HCT116 (cell line): ENCODE data around the gene CD44. TPM values are rescaled to one million over a fixed set of nuclear protein-coding genes. Genes with fewer than 3 reads are reported as not detected.

Experiments
- ATAC-seq: fragments of 200-7000 bp; cut with Tn5 transposase; 2 replicates; pipeline ENCODE4 v1.9.1; 2020; ENCODE audit warnings: mild to moderate bottlenecking, moderate library complexity
- BruUV-seq: library from RNA; stranded (reverse); fragments of 400-500 nt; replicated peaks from 2 replicates; lab custom pipeline; 2021; lab: Mats Ljungman, UMichigan
- CTCF ChIA-PET: fragments of 300-600 bp; sonication (Branson Sonifier 250); formaldehyde crosslinking; loops from one replicate; lab custom pipeline; 2021; ENCODE audit warnings: antibody characterized with exemption; lab: Charles Lee
- POLR2A ChIA-PET: fragments of 300-600, 350-600 bp; sonication (Branson Sonifier 250); formaldehyde crosslinking; loops from one replicate; lab custom pipeline; 2021; ENCODE audit warnings: antibody characterized with exemption; lab: Charles Lee
- RAD21 ChIA-PET, 2 experiments: fragments of 300-600 bp; sonication (Branson Sonifier 250); formaldehyde crosslinking; loops; one replicate each; lab custom pipeline; 2023; ENCODE audit warnings: low total read pairs in 2 of 2; ENCODE audit not compliant: uncharacterized antibody in 2 of 2, unreplicated experiment in 2 of 2, low non-redundant PET in 1 of 2; lab: Charles Lee
- DNase-seq: peaks from one replicate; pipeline ENCODE4 v3.0.0-alpha.2; 2010; ENCODE audit warnings: low read depth, low spot score
- H2AFZ ChIP-seq: fragments of 200-600 bp; shearing (Covaris generic), sonication (generic); 2 replicates; pipeline ENCODE4 v1.6.1; 2017; ENCODE audit warnings: low read depth, mixed run types, mixed read lengths, antibody characterized with exemption, low read length; ENCODE audit not compliant: poor library complexity, severe bottlenecking
- H3K27ac ChIP-seq: 2 replicates; pipeline ENCODE4 v1.5.1; 2012; ENCODE audit warnings: low read depth, low read length
- H3K27me3 ChIP-seq: fragments of 200-600 bp; sonication (generic); 2 replicates; pipeline ENCODE4 v1.6.1; 2016; ENCODE audit warnings: mixed run types, low read length, mixed read lengths; ENCODE audit not compliant: insufficient read depth
- H3K36me3 ChIP-seq, 2 experiments: fragments of 200-500 bp in 1 of 2; fragments of 200-600 bp in 1 of 2; sonication (Bioruptor generic) in 1 of 2; sonication (generic) in 1 of 2; 2 replicates each; pipeline versions ENCODE4 v1.5.1 to v1.6.1; 2014 to 2016; ENCODE audit warnings: low read length in 2 of 2, inconsistent platforms in 1 of 2, mixed read lengths in 1 of 2, mixed run types in 1 of 2; ENCODE audit not compliant: insufficient read depth in 2 of 2, control insufficient read depth in 1 of 2
- H3K4me1 ChIP-seq, 2 experiments: fragments of 200-600 bp in 1 of 2; sonication (generic) in 1 of 2; 2 replicates each; pipeline versions ENCODE4 v1.5.1 to v1.6.1; 2012 to 2017; ENCODE audit warnings: low read length in 2 of 2, inconsistent platforms in 1 of 2, mild to moderate bottlenecking in 1 of 2, mixed read lengths in 1 of 2, mixed run types in 1 of 2, moderate library complexity in 1 of 2; ENCODE audit not compliant: insufficient read depth in 2 of 2, control insufficient read depth in 1 of 2
- H3K4me2 ChIP-seq: fragments of 200-600 bp; sonication (generic); 2 replicates; pipeline ENCODE4 v1.6.1; 2017; ENCODE audit warnings: mixed run types, low read length, mixed read lengths
- H3K4me3 ChIP-seq, 2 experiments: fragments of 200-600 bp in 1 of 2; sonication (generic) in 1 of 2; replicated peaks in 1 of 2; 2 replicates each; pipeline ENCODE4 v1.5.1; 2011 to 2016; ENCODE audit warnings: low read length in 2 of 2, control low read depth in 1 of 2, low read depth in 1 of 2, mild to moderate bottlenecking in 1 of 2, mixed read lengths in 1 of 2, mixed run types in 1 of 2
- H3K79me2 ChIP-seq: fragments of 200-600 bp; sonication (generic); 2 replicates; pipeline ENCODE4 v1.6.1; 2017; ENCODE audit warnings: mild to moderate bottlenecking, mixed run types, low read length, moderate library complexity, mixed read lengths; ENCODE audit not compliant: insufficient read depth
- H3K9ac ChIP-seq: fragments of 200-600 bp; sonication (generic); 2 replicates; pipeline ENCODE4 v1.6.1; 2016; ENCODE audit warnings: low read length, mixed read lengths
- H3K9me2 ChIP-seq: fragments of 200-600 bp; sonication (generic), shearing (Covaris generic); 2 replicates; pipeline ENCODE4 v1.6.1; 2017; ENCODE audit warnings: mixed run types, mild to moderate bottlenecking, moderate library complexity; ENCODE audit not compliant: insufficient read depth
- H3K9me3 ChIP-seq, 2 experiments: fragments of 200-500 bp in 1 of 2; fragments of 200-600 bp in 1 of 2; sonication (Bioruptor generic) in 1 of 2; sonication (generic) in 1 of 2; 2 replicates each; pipeline ENCODE4 v1.6.1; 2014 to 2017; ENCODE audit warnings: low read length in 2 of 2, mixed read lengths in 2 of 2, inconsistent platforms in 1 of 2, low read depth in 1 of 2, mild to moderate bottlenecking in 1 of 2, mixed run types in 1 of 2, moderate library complexity in 1 of 2; ENCODE audit not compliant: control insufficient read depth in 1 of 2, insufficient read depth in 1 of 2
- H4K20me1 ChIP-seq: fragments of 200-600 bp; sonication (generic), shearing (Covaris generic); 2 replicates; pipeline ENCODE4 v1.6.1; 2017; ENCODE audit warnings: mixed run types, mild to moderate bottlenecking, moderate library complexity; ENCODE audit not compliant: insufficient read depth
- CBX3 ChIP-seq: IDR thresholded peaks from 2 replicates; pipeline ENCODE4 v1.6.1; 2012; ENCODE audit warnings: low read depth
- EGR1 ChIP-seq: IDR thresholded peaks from 2 replicates; pipeline ENCODE4 v1.6.1; 2012; ENCODE audit warnings: low read depth
- ELF1 ChIP-seq: IDR thresholded peaks from 2 replicates; pipeline ENCODE4 v1.6.1; 2012; ENCODE audit warnings: low read depth, borderline replicate concordance
- EZH2phosphoT487 ChIP-seq: fragments of 200-600 bp; IDR thresholded peaks from 2 replicates; pipeline ENCODE4 v1.6.1; 2018; ENCODE audit warnings: antibody characterized with exemption, borderline replicate concordance
- FOSL1 ChIP-seq: IDR thresholded peaks from 2 replicates; pipeline ENCODE4 v1.6.1; 2012; ENCODE audit warnings: low read depth
- POLR2A ChIP-seq: IDR thresholded peaks from 2 replicates; pipeline ENCODE4 v1.7.0; 2011; ENCODE audit warnings: borderline replicate concordance; ENCODE audit not compliant: insufficient read depth, insufficient read length; ENCODE audit errors: extremely low read depth
- POLR2AphosphoS5 ChIP-seq: IDR thresholded peaks from 2 replicates; pipeline ENCODE4 v1.6.1; 2011; ENCODE audit warnings: mild to moderate bottlenecking, low read depth, low read length, moderate library complexity
- RAD21 ChIP-seq: IDR thresholded peaks from 2 replicates; pipeline ENCODE4 v1.6.1; 2012; ENCODE audit warnings: low read depth, mild to moderate bottlenecking
- SIN3A ChIP-seq: IDR thresholded peaks from 2 replicates; pipeline ENCODE4 v1.6.1; 2012; ENCODE audit warnings: low read depth
- SP1 ChIP-seq: IDR thresholded peaks from 2 replicates; pipeline ENCODE4 v1.6.1; 2012; ENCODE audit warnings: low read depth
- TCF7L2 ChIP-seq: IDR thresholded peaks from 2 replicates; pipeline ENCODE4 v1.7.0; 2011; ENCODE audit warnings: borderline replicate concordance, inconsistent platforms; ENCODE audit not compliant: insufficient read depth, insufficient read length; ENCODE audit errors: extremely low read depth
- ZFX ChIP-seq: fragments of 450-650 bp; IDR thresholded peaks from 2 replicates; pipeline ENCODE4 v1.6.1; 2017
- intact Hi-C: fragments of 100-400 bp; cut with micrococcal nuclease; formaldehyde crosslinking; loops from 2 replicates; pipeline ENCODE4 v1.10.0; 2022
- total RNA-seq: library from RNA; stranded (reverse); gene quantifications from one replicate; pipeline ENCODE4 v1.2.1, GENCODE V29; 2021; ENCODE audit not compliant: unreplicated experiment
- TF ChIP-seq, protein P1 (sequence below): IDR thresholded peaks from 2 replicates; pipeline ENCODE4 v1.6.1; 2012; ENCODE audit warnings: low read depth
- TF ChIP-seq, protein P2 (sequence below): IDR thresholded peaks from 2 replicates; pipeline ENCODE4 v1.6.1; 2012
- TF ChIP-seq, protein P3 (sequence below): IDR thresholded peaks from 2 replicates; pipeline ENCODE4 v1.6.1; 2011; ENCODE audit warnings: mild to moderate bottlenecking, low read length, moderate library complexity; ENCODE audit not compliant: insufficient replicate concordance; ENCODE audit errors: extremely low read depth

Gene CD44
- total RNA-seq, 1 experiment from 2014 or later: 742 TPM

DNA sequence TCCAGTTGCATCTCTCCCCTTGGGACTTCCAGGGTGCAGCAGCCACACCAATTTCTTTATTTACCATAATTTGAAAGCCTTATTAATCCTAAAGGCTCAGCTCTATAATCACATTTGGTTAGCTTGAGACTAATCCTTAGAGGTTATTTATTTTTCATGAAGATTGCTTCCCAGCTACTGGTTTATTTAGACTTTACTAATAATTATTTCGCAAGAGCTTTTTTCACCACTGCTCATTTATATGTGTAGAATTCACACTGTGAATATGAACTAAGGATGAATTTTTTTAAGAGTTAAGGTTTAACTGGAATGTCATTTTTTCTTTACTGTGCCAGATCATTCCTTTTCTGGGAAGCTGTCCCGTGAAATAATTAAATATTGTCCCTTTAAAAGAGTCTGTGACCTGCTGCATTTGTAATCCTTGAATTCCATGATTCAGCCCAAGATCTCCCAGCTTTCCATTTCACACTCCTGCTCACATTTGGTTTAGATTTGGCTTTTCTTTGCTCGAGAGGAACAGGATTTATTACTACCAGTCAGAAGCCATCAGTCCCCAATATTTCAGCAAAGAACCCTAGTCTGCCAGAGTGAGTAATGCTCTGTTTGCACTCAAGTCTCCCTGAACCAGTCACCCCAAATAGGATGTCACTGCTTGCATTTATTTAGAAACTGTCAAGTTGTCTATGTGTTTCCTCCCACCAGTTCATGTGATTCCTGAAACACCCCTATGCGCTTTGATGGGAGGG is 4.4 kb upstream of the CD44 start:
- Histone ChIP-seq H3K27ac (no peak overlapping the region), H3K4me1 (peaks cover 13 to 25% of the 10 kb centered on the region in 2 experiments), H4K20me1 (no peaks in the 10 kb centered on the region), H3K9me2 (no peaks in the 10 kb centered on the region), H3K27me3 (no peaks in the 10 kb centered on the region)
- no peak for DNase-seq
- intact Hi-C loops: loop anchor here (5.0 kb wide), 1 partner anchor 103 kb away; no protein-coding TSS in a partner anchor
- RAD21 ChIA-PET: no interaction called here
- CTCF ChIA-PET: interaction anchor here (0.6 kb wide), 1 partner anchor 11 kb away, joined by 3 read pairs; no protein-coding TSS in a partner anchor
- TF ChIP-seq RAD21 (no peak), CBX3 (no peak), POLR2A (no peak), SP1 (no peak), POLR2AphosphoS5 (no peak), EGR1 (no peak), TCF7L2 (no peak), ELF1 (no peak), SIN3A (no peak), FOSL1 (no peak), ZFX (no peak), EZH2phosphoT487 (no peak)
- TF ChIP-seq, protein P1, sequence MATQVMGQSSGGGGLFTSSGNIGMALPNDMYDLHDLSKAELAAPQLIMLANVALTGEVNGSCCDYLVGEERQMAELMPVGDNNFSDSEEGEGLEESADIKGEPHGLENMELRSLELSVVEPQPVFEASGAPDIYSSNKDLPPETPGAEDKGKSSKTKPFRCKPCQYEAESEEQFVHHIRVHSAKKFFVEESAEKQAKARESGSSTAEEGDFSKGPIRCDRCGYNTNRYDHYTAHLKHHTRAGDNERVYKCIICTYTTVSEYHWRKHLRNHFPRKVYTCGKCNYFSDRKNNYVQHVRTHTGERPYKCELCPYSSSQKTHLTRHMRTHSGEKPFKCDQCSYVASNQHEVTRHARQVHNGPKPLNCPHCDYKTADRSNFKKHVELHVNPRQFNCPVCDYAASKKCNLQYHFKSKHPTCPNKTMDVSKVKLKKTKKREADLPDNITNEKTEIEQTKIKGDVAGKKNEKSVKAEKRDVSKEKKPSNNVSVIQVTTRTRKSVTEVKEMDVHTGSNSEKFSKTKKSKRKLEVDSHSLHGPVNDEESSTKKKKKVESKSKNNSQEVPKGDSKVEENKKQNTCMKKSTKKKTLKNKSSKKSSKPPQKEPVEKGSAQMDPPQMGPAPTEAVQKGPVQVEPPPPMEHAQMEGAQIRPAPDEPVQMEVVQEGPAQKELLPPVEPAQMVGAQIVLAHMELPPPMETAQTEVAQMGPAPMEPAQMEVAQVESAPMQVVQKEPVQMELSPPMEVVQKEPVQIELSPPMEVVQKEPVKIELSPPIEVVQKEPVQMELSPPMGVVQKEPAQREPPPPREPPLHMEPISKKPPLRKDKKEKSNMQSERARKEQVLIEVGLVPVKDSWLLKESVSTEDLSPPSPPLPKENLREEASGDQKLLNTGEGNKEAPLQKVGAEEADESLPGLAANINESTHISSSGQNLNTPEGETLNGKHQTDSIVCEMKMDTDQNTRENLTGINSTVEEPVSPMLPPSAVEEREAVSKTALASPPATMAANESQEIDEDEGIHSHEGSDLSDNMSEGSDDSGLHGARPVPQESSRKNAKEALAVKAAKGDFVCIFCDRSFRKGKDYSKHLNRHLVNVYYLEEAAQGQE: no peak
- TF ChIP-seq, protein P2, sequence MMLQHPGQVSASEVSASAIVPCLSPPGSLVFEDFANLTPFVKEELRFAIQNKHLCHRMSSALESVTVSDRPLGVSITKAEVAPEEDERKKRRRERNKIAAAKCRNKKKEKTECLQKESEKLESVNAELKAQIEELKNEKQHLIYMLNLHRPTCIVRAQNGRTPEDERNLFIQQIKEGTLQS: no peak
- TF ChIP-seq, protein P3, sequence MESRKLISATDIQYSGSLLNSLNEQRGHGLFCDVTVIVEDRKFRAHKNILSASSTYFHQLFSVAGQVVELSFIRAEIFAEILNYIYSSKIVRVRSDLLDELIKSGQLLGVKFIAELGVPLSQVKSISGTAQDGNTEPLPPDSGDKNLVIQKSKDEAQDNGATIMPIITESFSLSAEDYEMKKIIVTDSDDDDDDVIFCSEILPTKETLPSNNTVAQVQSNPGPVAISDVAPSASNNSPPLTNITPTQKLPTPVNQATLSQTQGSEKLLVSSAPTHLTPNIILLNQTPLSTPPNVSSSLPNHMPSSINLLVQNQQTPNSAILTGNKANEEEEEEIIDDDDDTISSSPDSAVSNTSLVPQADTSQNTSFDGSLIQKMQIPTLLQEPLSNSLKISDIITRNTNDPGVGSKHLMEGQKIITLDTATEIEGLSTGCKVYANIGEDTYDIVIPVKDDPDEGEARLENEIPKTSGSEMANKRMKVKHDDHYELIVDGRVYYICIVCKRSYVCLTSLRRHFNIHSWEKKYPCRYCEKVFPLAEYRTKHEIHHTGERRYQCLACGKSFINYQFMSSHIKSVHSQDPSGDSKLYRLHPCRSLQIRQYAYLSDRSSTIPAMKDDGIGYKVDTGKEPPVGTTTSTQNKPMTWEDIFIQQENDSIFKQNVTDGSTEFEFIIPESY: no peak
- TF ChIP-seq, all 23 proteins: peak for 0
- Histone ChIP-seq H2AFZ (no peak overlapping the region), H3K9ac (no peak overlapping the region), H3K9me3 (no peaks in the 10 kb centered on the region), H3K79me2 (peaks cover 17% of the 10 kb centered on the region), H3K4me2 (no peak overlapping the region), H3K36me3 (no peaks in the 10 kb centered on the region), H3K4me3 (no peak overlapping the region)
- BruUV-seq: no TSS peak
- POLR2A ChIA-PET: no interaction called here
- ATAC-seq: no peak
